ENCODE measurements around the gene DUT. TPM values are rescaled to one million over a fixed set of nuclear protein-coding genes. Genes with fewer than 3 reads are reported as not detected.

DUT gene
- total and polyA plus RNA-seq, 2 of the 8 experiments (the other 6 are each of a cell fraction or from before 2014, with no cell fraction given) = 71.5 to 246 TPM

GRCh38 chr15:48343865-48344264 lies 12.6 kb downstream of the DUT start:
- no peaks in the 10 kb centered on the region for H3K4me1 ChIP-seq (replicated peaks in 1 of 4; ENCODE audit: control insufficient read depth in 3 of 4, insufficient read depth in 4 of 4, low read length in 3 of 4)
- no peak overlapping the region for H4K91ac ChIP-seq (replicated peaks; ENCODE audit: insufficient read length, low read length)
- no peaks in the 10 kb centered on the region for H3K79me2 ChIP-seq (ENCODE audit: control insufficient read depth in 1 of 2, insufficient read depth in 2 of 2, low read length in 2 of 2)
- DNase-seq (ENCODE audit: low read depth in 1 of 2, low spot score in 2 of 2) (no peak), FAIRE-seq (no peak)
- H2BK12ac ChIP-seq (ENCODE audit: low read depth, low read length) = no peak overlapping the region
- no peak overlapping the region for H3K14ac ChIP-seq (ENCODE audit: insufficient read length)
- no peak overlapping the region for H3K56ac ChIP-seq (replicated peaks; ENCODE audit: insufficient read length, low read depth, low read length)
- H2BK120ac ChIP-seq (replicated peaks; ENCODE audit: low read depth, low read length) = no peak overlapping the region
- no peak overlapping the region for H3K27ac ChIP-seq (ENCODE audit: low read depth, low read length)
- 95 to 100% methylated on average over 1 to 6 of the region's 6 CpGs for WGBS, 2 experiments (ENCODE audit: extremely low coverage in 1 of 2, insufficient coverage in 1 of 2, insufficient read length in 1 of 2, insufficient replicate concordance in 2 of 2, low coverage in 1 of 2, low lambda C conversion rate in 2 of 2, missing lambda C conversion rate in 1 of 2)
- ChIA-PET POLR2A (ENCODE audit: partially characterized antibody) (interaction anchor here (0.8 to 1.2 kb wide), 2 partner anchors 10 to 881 kb away, joined by 3 read pairs; no protein-coding TSS in a partner anchor), CTCF (ENCODE audit: partially characterized antibody) (interaction anchor here (0.6 to 1.3 kb wide), 2 partner anchors 9 to 45 kb away, joined by 4 read pairs; no protein-coding TSS in a partner anchor)
- peaks cover 6 to 44% (median 30%) of the 10 kb centered on the region in 4 experiments; a peak in 7 of 8 replicates for H3K36me3 ChIP-seq (ENCODE audit: control insufficient read depth in 2 of 4, insufficient read depth in 4 of 4, low read length in 3 of 4)
- H3K23ac ChIP-seq (ENCODE audit: insufficient read length) = no peak overlapping the region
- no peak overlapping the region for H3K4ac ChIP-seq (replicated peaks; ENCODE audit: insufficient read length, low read depth, low read length)
- H3K4me3 ChIP-seq (ENCODE audit: extremely low read depth in 1 of 4, insufficient read depth in 2 of 4, low read depth in 3 of 4, low read length in 4 of 4) = no peak overlapping the region
- H3K27me3 ChIP-seq (replicated peaks in 1 of 4; ENCODE audit: control insufficient read depth in 3 of 4, extremely low read depth in 1 of 4, insufficient read depth in 3 of 4, low read length in 3 of 4) = no peaks in the 10 kb centered on the region
- no peak overlapping the region for H2AFZ ChIP-seq (ENCODE audit: low read length)
- no peak for TF ChIP-seq CEBPB (IDR thresholded peaks at IDR 0.05; ENCODE audit: low read depth, low read length)
- no peak for TF ChIP-seq SP2 (IDR thresholded peaks at IDR 0.05; ENCODE audit: low read length)
- TF ChIP-seq, protein P1, sequence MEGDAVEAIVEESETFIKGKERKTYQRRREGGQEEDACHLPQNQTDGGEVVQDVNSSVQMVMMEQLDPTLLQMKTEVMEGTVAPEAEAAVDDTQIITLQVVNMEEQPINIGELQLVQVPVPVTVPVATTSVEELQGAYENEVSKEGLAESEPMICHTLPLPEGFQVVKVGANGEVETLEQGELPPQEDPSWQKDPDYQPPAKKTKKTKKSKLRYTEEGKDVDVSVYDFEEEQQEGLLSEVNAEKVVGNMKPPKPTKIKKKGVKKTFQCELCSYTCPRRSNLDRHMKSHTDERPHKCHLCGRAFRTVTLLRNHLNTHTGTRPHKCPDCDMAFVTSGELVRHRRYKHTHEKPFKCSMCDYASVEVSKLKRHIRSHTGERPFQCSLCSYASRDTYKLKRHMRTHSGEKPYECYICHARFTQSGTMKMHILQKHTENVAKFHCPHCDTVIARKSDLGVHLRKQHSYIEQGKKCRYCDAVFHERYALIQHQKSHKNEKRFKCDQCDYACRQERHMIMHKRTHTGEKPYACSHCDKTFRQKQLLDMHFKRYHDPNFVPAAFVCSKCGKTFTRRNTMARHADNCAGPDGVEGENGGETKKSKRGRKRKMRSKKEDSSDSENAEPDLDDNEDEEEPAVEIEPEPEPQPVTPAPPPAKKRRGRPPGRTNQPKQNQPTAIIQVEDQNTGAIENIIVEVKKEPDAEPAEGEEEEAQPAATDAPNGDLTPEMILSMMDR (IDR thresholded peaks at IDR 0.05; ENCODE audit: control extremely low read depth in 1 of 3, insufficient read depth in 1 of 3, low read depth in 1 of 3, low read length in 3 of 3) = no peak
- TF ChIP-seq SP4 (IDR thresholded peaks at IDR 0.05; ENCODE audit: low read length) = no peak
- no peak for TF ChIP-seq SUZ12 (IDR thresholded peaks at IDR 0.05; ENCODE audit: low read length)
- TF ChIP-seq EZH2 (IDR thresholded peaks at IDR 0.05; ENCODE audit: low read depth, low read length, severe bottlenecking) = no peak
- no peak for TF ChIP-seq RNF2 (IDR thresholded peaks at IDR 0.05; ENCODE audit: borderline replicate concordance, low read depth, low read length, missing control alignments, poor library complexity, severe bottlenecking)
- TF ChIP-seq TAF7 (optimal IDR thresholded peaks at IDR 0.05; ENCODE audit: borderline replicate concordance, low read depth, low read length) = no peak
- TF ChIP-seq RXRA (IDR thresholded peaks at IDR 0.05; ENCODE audit: insufficient read depth, low read depth, low read length) = no peak
- no peak for TF ChIP-seq CHD2 (IDR thresholded peaks at IDR 0.05; ENCODE audit: low read length)
- H3K23me2 ChIP-seq (ENCODE audit: low read depth, low read length) = no peaks in the 10 kb centered on the region; the same call in 1 of the 2 replicates
- H2BK5ac ChIP-seq (ENCODE audit: low read depth, low read length) = no peak overlapping the region
- no peak overlapping the region for H3K4me2 ChIP-seq (ENCODE audit: insufficient read depth in 1 of 2, low read depth in 2 of 2, low read length in 2 of 2)
- no peak overlapping the region for H3K18ac ChIP-seq (ENCODE audit: extremely low read depth, low read length)
- H3K9me3 ChIP-seq (ENCODE audit: insufficient read depth in 2 of 2, low read depth in 1 of 2, low read length in 1 of 2) = no peaks in the 10 kb centered on the region
- no peak overlapping the region for H2BK20ac ChIP-seq (ENCODE audit: low read length)
- H4K8ac ChIP-seq (ENCODE audit: extremely low read depth, insufficient read depth, low read length) = no peak overlapping the region
- no peak overlapping the region for H3K9ac ChIP-seq (replicated peaks in 1 of 4; ENCODE audit: extremely low read depth in 1 of 4, low read depth in 3 of 4, low read length in 3 of 4)
- no peak overlapping the region for H2BK15ac ChIP-seq (ENCODE audit: low read length)
- no peaks in the 10 kb centered on the region for H3K79me1 ChIP-seq (ENCODE audit: low read depth, low read length)
- H2AK5ac ChIP-seq (ENCODE audit: low read depth, low read length) = no peak overlapping the region
- H4K5ac ChIP-seq (ENCODE audit: insufficient read length, low read depth, low read length) = no peak overlapping the region
- peaks cover 0 to 2% of the 10 kb centered on the region in 2 experiments for H4K20me1 ChIP-seq (replicated peaks in 1 of 2; ENCODE audit: control insufficient read depth in 1 of 2, insufficient read depth in 2 of 2, low read length in 2 of 2)

Measured in H1 (cell line).